Stimulated activated naive CD8-positive, alpha-beta T cell treated with anti-CD3 and anti-CD28 coated beads, Interleukin-15, Interleukin-2, amounts not matched to agents 100 U/mL and 50 U/mL, for 24 hours (primary cell): ENCODE measurements around the gene KCNQ1OT1.
"Not testable (repeated sequence)": the region's sequence is repeated elsewhere in the genome, so short reads cannot be mapped to it uniquely, and the experiment has no call there.

Experiments
- ATAC-seq: fragments of 150-1000 bp; cut with Tn5 transposase; one replicate; pipeline ENCODE4 v1.10.0; 2021
- DNase-seq: peaks from one replicate; pipeline ENCODE4 v3.0.0; 2021

Gene KCNQ1OT1

GRCh38 chr11:2652333-2653197 lies 47.2 kb downstream of the KCNQ1OT1 start:
- no peak for DNase-seq
- ATAC-seq, result no peak

- DNase-seq, result no peak
- ATAC-seq, result no peak
Observed at GRCh38 chr11:2651826-2652271, 47.9 kb downstream of the KCNQ1OT1 start.

GRCh38 chr11:2651054-2651617 lies 48.7 kb downstream of the KCNQ1OT1 start:
- ATAC-seq, result no peak
- no peak for DNase-seq

GRCh38 chr11:2650343-2650867 lies 49.4 kb downstream of the KCNQ1OT1 start:
- no peak for DNase-seq

GRCh38 chr11:2649848-2650247 lies 49.9 kb downstream of the KCNQ1OT1 start:
- no peak for ATAC-seq
- no peak for DNase-seq

More at GRCh38 chr11:2650343-2650867, 49.4 kb downstream of the KCNQ1OT1 start:
- ATAC-seq, result no peak

GRCh38 chr11:2649400-2649799 lies 50.4 kb downstream of the KCNQ1OT1 start:
- ATAC-seq, result no peak

GRCh38 chr11:2647953-2648352 lies 51.8 kb downstream of the KCNQ1OT1 start:
- no peak for DNase-seq
- ATAC-seq, result no peak

More at GRCh38 chr11:2649400-2649799, 50.4 kb downstream of the KCNQ1OT1 start:
- DNase-seq, result no peak

- ATAC-seq (no peak), DNase-seq (no peak)
Observed at GRCh38 chr11:2647167-2647566, 52.6 kb downstream of the KCNQ1OT1 start.

- DNase-seq (no peak), ATAC-seq (no peak)
Observed at GRCh38 chr11:2645779-2646118, 54.0 kb downstream of the KCNQ1OT1 start.

GRCh38 chr11:2644844-2645778 lies 54.7 kb downstream of the KCNQ1OT1 start:
- DNase-seq (no peak), ATAC-seq (no peak)

- no peak for DNase-seq
- ATAC-seq, result no peak
Observed at GRCh38 chr11:2643746-2644145, 56.0 kb downstream of the KCNQ1OT1 start.

- DNase-seq (no peak), ATAC-seq (no peak)
Observed at GRCh38 chr11:2641623-2642022, 58.2 kb downstream of the KCNQ1OT1 start.

GRCh38 chr11:2639763-2640162 lies 60.0 kb downstream of the KCNQ1OT1 start:
- ATAC-seq, DNase-seq: not testable (repeated sequence)

- ATAC-seq, result no peak
- DNase-seq, result no peak
Observed at GRCh38 chr11:2631161-2631560, 68.6 kb downstream of the KCNQ1OT1 start.

GRCh38 chr11:2630679-2631078 lies 69.1 kb downstream of the KCNQ1OT1 start:
- DNase-seq (no peak), ATAC-seq (no peak)

- ATAC-seq (no peak), DNase-seq (no peak)
Observed at GRCh38 chr11:2625183-2625582, 74.6 kb downstream of the KCNQ1OT1 start.

- DNase-seq (no peak), ATAC-seq (no peak)
Observed at GRCh38 chr11:2621894-2622293, 77.9 kb downstream of the KCNQ1OT1 start.

GRCh38 chr11:2612884-2613571 lies 86.8 kb downstream of the KCNQ1OT1 start:
- no peak for DNase-seq

GRCh38 chr11:2609345-2609744 lies 90.4 kb downstream of the KCNQ1OT1 start:
- DNase-seq (no peak), ATAC-seq (no peak)

More at GRCh38 chr11:2612884-2613571, 86.8 kb downstream of the KCNQ1OT1 start:
- ATAC-seq, result no peak

GRCh38 chr11:2599561-2600189 lies 100.1 kb downstream of the KCNQ1OT1 start:
- ATAC-seq (no peak), DNase-seq (no peak)

GRCh38 chr11:2595204-2595603 lies 104.6 kb downstream of the KCNQ1OT1 start:
- no peak for DNase-seq

More at GRCh38 chr11:2595204-2595603, 104.6 kb downstream of the KCNQ1OT1 start:
- no peak for ATAC-seq
